ENCODE results near the gene SRC. TPM values are rescaled to one million over a fixed set of nuclear protein-coding genes. Genes with fewer than 3 reads are reported as not detected.

The SRC gene
- total RNA-seq, 1 experiment from 2014 or later: 55.6 TPM

DNA sequence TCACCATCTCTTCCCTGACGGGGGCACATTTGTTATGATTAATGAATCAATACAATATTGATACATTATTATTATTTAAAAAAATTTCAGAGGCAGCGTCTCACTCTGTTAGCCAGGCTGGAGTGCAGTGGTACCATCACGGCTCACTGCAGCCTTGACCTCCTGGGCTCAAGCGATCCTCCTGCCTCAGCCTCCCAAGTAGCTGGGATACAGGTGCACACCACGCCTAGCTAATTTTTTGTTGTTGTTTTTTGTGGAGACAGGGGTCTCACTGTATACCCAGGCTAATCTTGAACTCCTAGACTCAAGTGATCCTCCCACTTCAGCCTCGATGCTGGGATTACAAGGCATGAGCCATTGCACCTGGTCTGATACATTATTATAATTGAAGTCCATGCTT, 4.9 kb upstream of the SRC start:
- ChIA-PET POLR2A (ENCODE audit: unreplicated experiment) (no interaction called here), CTCF (no interaction called here)
- TF ChIP-seq EZH2 (IDR thresholded peaks at IDR 0.05; ENCODE audit: low read length, unreplicated experiment) (no peak), EZH2phosphoT487 (IDR thresholded peaks at IDR 0.05; ENCODE audit: borderline replicate concordance, low read length) (no peak)
- TF ChIP-seq, protein P1, sequence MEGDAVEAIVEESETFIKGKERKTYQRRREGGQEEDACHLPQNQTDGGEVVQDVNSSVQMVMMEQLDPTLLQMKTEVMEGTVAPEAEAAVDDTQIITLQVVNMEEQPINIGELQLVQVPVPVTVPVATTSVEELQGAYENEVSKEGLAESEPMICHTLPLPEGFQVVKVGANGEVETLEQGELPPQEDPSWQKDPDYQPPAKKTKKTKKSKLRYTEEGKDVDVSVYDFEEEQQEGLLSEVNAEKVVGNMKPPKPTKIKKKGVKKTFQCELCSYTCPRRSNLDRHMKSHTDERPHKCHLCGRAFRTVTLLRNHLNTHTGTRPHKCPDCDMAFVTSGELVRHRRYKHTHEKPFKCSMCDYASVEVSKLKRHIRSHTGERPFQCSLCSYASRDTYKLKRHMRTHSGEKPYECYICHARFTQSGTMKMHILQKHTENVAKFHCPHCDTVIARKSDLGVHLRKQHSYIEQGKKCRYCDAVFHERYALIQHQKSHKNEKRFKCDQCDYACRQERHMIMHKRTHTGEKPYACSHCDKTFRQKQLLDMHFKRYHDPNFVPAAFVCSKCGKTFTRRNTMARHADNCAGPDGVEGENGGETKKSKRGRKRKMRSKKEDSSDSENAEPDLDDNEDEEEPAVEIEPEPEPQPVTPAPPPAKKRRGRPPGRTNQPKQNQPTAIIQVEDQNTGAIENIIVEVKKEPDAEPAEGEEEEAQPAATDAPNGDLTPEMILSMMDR (conservative IDR thresholded peaks at IDR 0.05; ENCODE audit: low read depth, low read length): no peak
- no peaks in the 10 kb centered on the region for H3K9me2 ChIP-seq (replicated peaks; ENCODE audit: low read length)
- intact Hi-C loops (cut with micrococcal nuclease): no loop called here
- H3F3A ChIP-seq (ENCODE audit: low read length, unreplicated experiment): no peaks in the 10 kb centered on the region
- H2AFZ ChIP-seq (ENCODE audit: low read length): no peak overlapping the region
- no peak overlapping the region for H3K4me2 ChIP-seq (ENCODE audit: low read length)
- H3K79me2 ChIP-seq (ENCODE audit: low read length): peaks cover 10% of the 10 kb centered on the region
- no TSS peak for BruUV-seq (replicated peaks)
- no peaks in the 10 kb centered on the region for H3K36me3 ChIP-seq (ENCODE audit: low read depth, low read length)
- H4K20me1 ChIP-seq (ENCODE audit: low read length): no peaks in the 10 kb centered on the region
- no peaks in the 10 kb centered on the region for H3K27me3 ChIP-seq (ENCODE audit: low read length)
- H3K4me1 ChIP-seq (ENCODE audit: insufficient read depth, low read length): peaks cover 32% of the 10 kb centered on the region
- H3K9me3 ChIP-seq (ENCODE audit: low read length): no peaks in the 10 kb centered on the region
- H3K4me3 ChIP-seq (ENCODE audit: low read length): no peak overlapping the region
- no peak overlapping the region for H3K27ac ChIP-seq (ENCODE audit: low read length)
- ATAC-seq (no peak), DNase-seq (no peak)
- H3K9ac ChIP-seq (ENCODE audit: low read length): no peak overlapping the region

DNA sequence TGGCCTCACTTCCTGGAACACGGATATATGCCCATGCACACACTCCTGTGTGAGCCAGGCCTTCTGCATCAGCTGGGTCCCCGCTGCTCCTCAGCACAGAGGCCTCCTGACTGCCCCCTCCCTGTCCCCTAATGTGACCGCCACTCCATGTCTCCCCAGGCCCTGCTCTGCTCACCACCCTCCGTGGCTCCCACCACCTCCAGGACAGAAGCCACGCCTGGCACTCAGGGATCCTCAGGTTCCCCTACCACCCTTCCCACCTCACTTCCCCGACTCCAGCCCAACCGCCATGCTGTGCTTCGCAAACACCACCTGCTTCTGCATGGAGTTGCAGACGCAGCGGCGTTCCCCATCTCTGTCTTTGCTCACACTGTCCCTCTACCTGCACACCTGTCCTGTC, 4.3 kb upstream of the SRC start:
- ChIA-PET POLR2A (ENCODE audit: unreplicated experiment) (no interaction called here), CTCF (no interaction called here)
- Histone ChIP-seq H3K27me3 (ENCODE audit: low read length) (no peaks in the 10 kb centered on the region), H3K27ac (ENCODE audit: low read length) (no peak overlapping the region), H2AFZ (ENCODE audit: low read length) (no peak overlapping the region), H3K4me1 (ENCODE audit: insufficient read depth, low read length) (peaks cover 27% of the 10 kb centered on the region), H3K4me2 (ENCODE audit: low read length) (no peak overlapping the region), H3K4me3 (ENCODE audit: low read length) (no peak overlapping the region), H4K20me1 (ENCODE audit: low read length) (no peaks in the 10 kb centered on the region), H3K9me2 (replicated peaks; ENCODE audit: low read length) (no peaks in the 10 kb centered on the region), H3K9ac (ENCODE audit: low read length) (no peak overlapping the region), H3K36me3 (ENCODE audit: low read depth, low read length) (no peaks in the 10 kb centered on the region), H3F3A (ENCODE audit: low read length, unreplicated experiment) (no peaks in the 10 kb centered on the region), H3K79me2 (ENCODE audit: low read length) (peaks cover 13% of the 10 kb centered on the region), H3K9me3 (ENCODE audit: low read length) (no peaks in the 10 kb centered on the region)
- DNase-seq (no peak), ATAC-seq (no peak)
- no TSS peak for BruUV-seq (replicated peaks)
- intact Hi-C loops (cut with micrococcal nuclease): no loop called here
- TF ChIP-seq EZH2phosphoT487 (IDR thresholded peaks at IDR 0.05; ENCODE audit: borderline replicate concordance, low read length) (no peak), EZH2 (IDR thresholded peaks at IDR 0.05; ENCODE audit: low read length, unreplicated experiment) (no peak)
- TF ChIP-seq, protein P1 (conservative IDR thresholded peaks at IDR 0.05; ENCODE audit: low read depth, low read length): no peak

DNA sequence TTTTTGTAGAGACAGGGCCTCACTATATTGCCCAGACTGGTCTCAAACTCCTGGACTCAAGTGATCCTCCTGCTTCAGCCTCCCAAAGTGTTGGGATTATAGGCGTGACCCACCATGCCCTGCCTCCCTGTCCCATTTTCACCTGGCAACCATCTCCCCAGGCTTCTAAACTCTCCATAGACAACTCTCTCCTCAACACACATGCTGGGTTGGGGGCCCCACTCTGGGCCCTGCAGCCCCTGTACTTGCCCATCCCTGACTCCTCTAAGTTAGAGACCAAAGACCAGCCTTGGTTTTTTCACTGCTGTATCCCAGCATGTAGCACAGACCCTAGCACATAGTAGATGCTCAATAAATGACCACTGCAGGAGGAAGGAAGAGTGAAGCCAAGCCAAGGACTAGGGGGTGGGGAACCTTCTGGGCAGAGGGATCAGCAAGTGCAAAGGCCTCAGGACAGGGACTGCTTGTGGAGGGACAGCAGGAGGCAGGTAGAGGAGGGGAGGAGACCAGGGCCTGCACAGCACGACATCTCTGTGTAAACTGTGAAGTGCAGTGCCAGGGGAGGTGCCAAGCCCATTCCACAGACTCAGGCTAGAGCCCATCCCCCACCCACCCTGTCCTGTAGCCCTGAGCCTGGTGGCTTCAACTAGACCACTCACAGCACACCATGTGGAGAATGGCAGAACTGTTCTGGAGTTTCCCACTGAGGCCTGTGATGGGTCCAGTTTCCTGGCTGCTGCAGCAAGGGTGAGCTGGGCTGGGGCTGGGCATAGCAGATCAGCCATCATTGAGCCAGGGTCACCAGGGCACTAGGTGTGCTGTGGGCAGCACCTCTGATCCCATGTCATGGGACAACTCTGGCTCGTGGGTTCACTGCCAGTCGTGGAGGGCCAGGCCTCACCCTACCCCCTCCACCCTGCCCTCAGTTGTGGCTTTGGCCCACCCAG, 3.4 kb upstream of the SRC start:
- H3K79me2 ChIP-seq (ENCODE audit: low read length): peaks cover 22% of the 10 kb centered on the region
- H3K4me1 ChIP-seq (ENCODE audit: insufficient read depth, low read length): peaks cover 32% of the 10 kb centered on the region
- BruUV-seq (replicated peaks): no TSS peak
- intact Hi-C loops (cut with micrococcal nuclease): no loop called here
- no peak for TF ChIP-seq EZH2 (IDR thresholded peaks at IDR 0.05; ENCODE audit: low read length, unreplicated experiment)
- DNase-seq (no peak), ATAC-seq (no peak)
- H3K4me2 ChIP-seq (ENCODE audit: low read length): no peak overlapping the region
- H3K27ac ChIP-seq (ENCODE audit: low read length): no peak overlapping the region
- H4K20me1 ChIP-seq (ENCODE audit: low read length): peaks cover 4% of the 10 kb centered on the region; the same call in 1 of the 2 replicates
- CTCF ChIA-PET: no interaction called here
- no peaks in the 10 kb centered on the region for H3K27me3 ChIP-seq (ENCODE audit: low read length)
- H3K9me3 ChIP-seq (ENCODE audit: low read length): no peaks in the 10 kb centered on the region
- H3K9ac ChIP-seq (ENCODE audit: low read length): no peak overlapping the region
- H3K4me3 ChIP-seq (ENCODE audit: low read length): no peak overlapping the region
- no peaks in the 10 kb centered on the region for H3F3A ChIP-seq (ENCODE audit: low read length, unreplicated experiment)
- POLR2A ChIA-PET (ENCODE audit: unreplicated experiment): no interaction called here
- no peak overlapping the region for H2AFZ ChIP-seq (ENCODE audit: low read length)
- no peaks in the 10 kb centered on the region for H3K36me3 ChIP-seq (ENCODE audit: low read depth, low read length)
- no peaks in the 10 kb centered on the region for H3K9me2 ChIP-seq (replicated peaks; ENCODE audit: low read length)

Data from PC-3 (cell line).